ENCODE data around the gene P2RY4.
"Not testable (repeated sequence)": the region's sequence is repeated elsewhere in the genome, so short reads cannot be mapped to it uniquely, and the experiment has no call there.

DNA sequence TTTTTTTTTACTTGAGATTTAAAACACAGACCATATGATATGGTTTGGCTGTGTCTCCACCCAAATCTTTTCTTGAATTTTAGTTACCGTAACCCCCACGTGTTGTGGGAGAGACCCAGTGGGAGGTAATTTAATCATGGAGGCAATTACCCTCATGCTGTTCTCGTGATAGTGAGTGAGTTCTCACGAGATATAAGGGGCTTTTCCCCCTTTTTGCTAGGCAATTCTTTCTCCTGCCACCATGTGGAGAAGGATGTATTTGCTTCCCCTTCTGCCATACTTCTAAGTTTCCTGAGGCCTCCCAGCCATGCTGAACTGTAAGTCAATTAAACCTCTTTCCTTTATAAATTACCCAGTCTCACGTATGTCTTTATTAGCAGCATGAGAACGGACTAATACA, 50.4 kb downstream of the P2RY4 start:
- TF ChIP-seq, protein P1, sequence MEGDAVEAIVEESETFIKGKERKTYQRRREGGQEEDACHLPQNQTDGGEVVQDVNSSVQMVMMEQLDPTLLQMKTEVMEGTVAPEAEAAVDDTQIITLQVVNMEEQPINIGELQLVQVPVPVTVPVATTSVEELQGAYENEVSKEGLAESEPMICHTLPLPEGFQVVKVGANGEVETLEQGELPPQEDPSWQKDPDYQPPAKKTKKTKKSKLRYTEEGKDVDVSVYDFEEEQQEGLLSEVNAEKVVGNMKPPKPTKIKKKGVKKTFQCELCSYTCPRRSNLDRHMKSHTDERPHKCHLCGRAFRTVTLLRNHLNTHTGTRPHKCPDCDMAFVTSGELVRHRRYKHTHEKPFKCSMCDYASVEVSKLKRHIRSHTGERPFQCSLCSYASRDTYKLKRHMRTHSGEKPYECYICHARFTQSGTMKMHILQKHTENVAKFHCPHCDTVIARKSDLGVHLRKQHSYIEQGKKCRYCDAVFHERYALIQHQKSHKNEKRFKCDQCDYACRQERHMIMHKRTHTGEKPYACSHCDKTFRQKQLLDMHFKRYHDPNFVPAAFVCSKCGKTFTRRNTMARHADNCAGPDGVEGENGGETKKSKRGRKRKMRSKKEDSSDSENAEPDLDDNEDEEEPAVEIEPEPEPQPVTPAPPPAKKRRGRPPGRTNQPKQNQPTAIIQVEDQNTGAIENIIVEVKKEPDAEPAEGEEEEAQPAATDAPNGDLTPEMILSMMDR (IDR thresholded peaks at IDR 0.05), result not testable (repeated sequence)
- TF ChIP-seq POLR2AphosphoS5 (IDR thresholded peaks at IDR 0.05; ENCODE audit: low read depth, low read length); SIN3A (IDR thresholded peaks at IDR 0.05; ENCODE audit: borderline replicate concordance, insufficient read depth, low read depth, low read length): not testable (repeated sequence)
- TF ChIP-seq, protein P2, sequence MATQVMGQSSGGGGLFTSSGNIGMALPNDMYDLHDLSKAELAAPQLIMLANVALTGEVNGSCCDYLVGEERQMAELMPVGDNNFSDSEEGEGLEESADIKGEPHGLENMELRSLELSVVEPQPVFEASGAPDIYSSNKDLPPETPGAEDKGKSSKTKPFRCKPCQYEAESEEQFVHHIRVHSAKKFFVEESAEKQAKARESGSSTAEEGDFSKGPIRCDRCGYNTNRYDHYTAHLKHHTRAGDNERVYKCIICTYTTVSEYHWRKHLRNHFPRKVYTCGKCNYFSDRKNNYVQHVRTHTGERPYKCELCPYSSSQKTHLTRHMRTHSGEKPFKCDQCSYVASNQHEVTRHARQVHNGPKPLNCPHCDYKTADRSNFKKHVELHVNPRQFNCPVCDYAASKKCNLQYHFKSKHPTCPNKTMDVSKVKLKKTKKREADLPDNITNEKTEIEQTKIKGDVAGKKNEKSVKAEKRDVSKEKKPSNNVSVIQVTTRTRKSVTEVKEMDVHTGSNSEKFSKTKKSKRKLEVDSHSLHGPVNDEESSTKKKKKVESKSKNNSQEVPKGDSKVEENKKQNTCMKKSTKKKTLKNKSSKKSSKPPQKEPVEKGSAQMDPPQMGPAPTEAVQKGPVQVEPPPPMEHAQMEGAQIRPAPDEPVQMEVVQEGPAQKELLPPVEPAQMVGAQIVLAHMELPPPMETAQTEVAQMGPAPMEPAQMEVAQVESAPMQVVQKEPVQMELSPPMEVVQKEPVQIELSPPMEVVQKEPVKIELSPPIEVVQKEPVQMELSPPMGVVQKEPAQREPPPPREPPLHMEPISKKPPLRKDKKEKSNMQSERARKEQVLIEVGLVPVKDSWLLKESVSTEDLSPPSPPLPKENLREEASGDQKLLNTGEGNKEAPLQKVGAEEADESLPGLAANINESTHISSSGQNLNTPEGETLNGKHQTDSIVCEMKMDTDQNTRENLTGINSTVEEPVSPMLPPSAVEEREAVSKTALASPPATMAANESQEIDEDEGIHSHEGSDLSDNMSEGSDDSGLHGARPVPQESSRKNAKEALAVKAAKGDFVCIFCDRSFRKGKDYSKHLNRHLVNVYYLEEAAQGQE (IDR thresholded peaks at IDR 0.05; ENCODE audit: insufficient read depth in 1 of 2, low read depth in 2 of 2, low read length in 1 of 2), result not testable (repeated sequence)

Measured in Panc1 (cell line).